DOHH2 (cell line): ENCODE data around the gene EPAS1.

Experiments used
- EZH2phosphoT487 ChIP-seq: fragments of 200-600 bp; sonication (generic); IDR thresholded peaks from 2 replicates; pipeline ENCODE4 v1.6.1; 2017; ENCODE audit warnings: borderline replicate concordance, mild to moderate bottlenecking, antibody characterized with exemption, low read length, moderate library complexity, mixed read lengths
- TF ChIP-seq, protein P1 (sequence below): fragments of 200-600 bp; sonication (generic); IDR thresholded peaks from one replicate; pipeline ENCODE4 v1.5.1; 2014; ENCODE audit warnings: antibody characterized with exemption, mild to moderate bottlenecking, low read depth, low read length; ENCODE audit not compliant: poor library complexity, severe bottlenecking

- TF ChIP-seq, protein P1, sequence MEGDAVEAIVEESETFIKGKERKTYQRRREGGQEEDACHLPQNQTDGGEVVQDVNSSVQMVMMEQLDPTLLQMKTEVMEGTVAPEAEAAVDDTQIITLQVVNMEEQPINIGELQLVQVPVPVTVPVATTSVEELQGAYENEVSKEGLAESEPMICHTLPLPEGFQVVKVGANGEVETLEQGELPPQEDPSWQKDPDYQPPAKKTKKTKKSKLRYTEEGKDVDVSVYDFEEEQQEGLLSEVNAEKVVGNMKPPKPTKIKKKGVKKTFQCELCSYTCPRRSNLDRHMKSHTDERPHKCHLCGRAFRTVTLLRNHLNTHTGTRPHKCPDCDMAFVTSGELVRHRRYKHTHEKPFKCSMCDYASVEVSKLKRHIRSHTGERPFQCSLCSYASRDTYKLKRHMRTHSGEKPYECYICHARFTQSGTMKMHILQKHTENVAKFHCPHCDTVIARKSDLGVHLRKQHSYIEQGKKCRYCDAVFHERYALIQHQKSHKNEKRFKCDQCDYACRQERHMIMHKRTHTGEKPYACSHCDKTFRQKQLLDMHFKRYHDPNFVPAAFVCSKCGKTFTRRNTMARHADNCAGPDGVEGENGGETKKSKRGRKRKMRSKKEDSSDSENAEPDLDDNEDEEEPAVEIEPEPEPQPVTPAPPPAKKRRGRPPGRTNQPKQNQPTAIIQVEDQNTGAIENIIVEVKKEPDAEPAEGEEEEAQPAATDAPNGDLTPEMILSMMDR, result no peak
- TF ChIP-seq EZH2phosphoT487, result no peak
Observed at GRCh38 chr2:46435796-46436360, 138.7 kb downstream of the EPAS1 start.
